Medulla oblongata (tissue), 1 donor: ENCODE results near the gene DENND2A.
"Not testable (repeated sequence)": the region's sequence is repeated elsewhere in the genome, so short reads cannot be mapped to it uniquely, and the experiment has no call there.

Experiments used
- DNase-seq: peaks from one replicate; pipeline ENCODE4 v3.0.0-alpha.2; 2015; ENCODE audit errors: extremely low spot score

DENND2A gene

GRCh38 chr7:140591180-140591902 is 49.3 kb downstream of the DENND2A start:
- no peak for DNase-seq

- no peak for DNase-seq
Observed at GRCh38 chr7:140587243-140587642, 53.4 kb downstream of the DENND2A start.

- DNase-seq = no peak
Observed at GRCh38 chr7:140586516-140586915, 54.1 kb downstream of the DENND2A start.

GRCh38 chr7:140585333-140585732 is 55.3 kb downstream of the DENND2A start:
- DNase-seq = no peak

GRCh38 chr7:140584195-140584851 is 56.3 kb downstream of the DENND2A start:
- no peak for DNase-seq

- DNase-seq = no peak
Observed at GRCh38 chr7:140581411-140581810, 59.2 kb downstream of the DENND2A start.

GRCh38 chr7:140577651-140578050 is 63.0 kb downstream of the DENND2A start:
- DNase-seq = no peak

- DNase-seq = no peak
Observed at GRCh38 chr7:140576589-140576988, 64.0 kb downstream of the DENND2A start.

GRCh38 chr7:140571538-140572122 is 69.0 kb downstream of the DENND2A start:
- no peak for DNase-seq

GRCh38 chr7:140570120-140570519 is 70.5 kb downstream of the DENND2A start:
- DNase-seq = no peak

GRCh38 chr7:140568021-140568813 is 72.4 kb downstream of the DENND2A start:
- DNase-seq = no peak

- not testable (repeated sequence) for DNase-seq
Observed at GRCh38 chr7:140566186-140566585, 74.4 kb downstream of the DENND2A start.

GRCh38 chr7:140565761-140566160 is 74.9 kb downstream of the DENND2A start:
- not testable (repeated sequence) for DNase-seq

GRCh38 chr7:140564643-140565042 is 76.0 kb downstream of the DENND2A start:
- no peak for DNase-seq

GRCh38 chr7:140562926-140563481 is 77.6 kb downstream of the DENND2A start:
- no peak for DNase-seq

GRCh38 chr7:140559410-140559809 is 81.2 kb downstream of the DENND2A start:
- DNase-seq = no peak

- DNase-seq = no peak
Observed at GRCh38 chr7:140557809-140558518, 82.6 kb downstream of the DENND2A start.

GRCh38 chr7:140557069-140557468 is 83.5 kb downstream of the DENND2A start:
- DNase-seq = no peak

- not testable (repeated sequence) for DNase-seq
Observed at GRCh38 chr7:140553236-140553635, 87.4 kb downstream of the DENND2A start.

GRCh38 chr7:140552240-140552679 is 88.4 kb downstream of the DENND2A start:
- no peak for DNase-seq
